ENCODE measurements around the gene CEP135. TPM values are rescaled to one million over a fixed set of nuclear protein-coding genes. Genes with fewer than 3 reads are reported as not detected.
"Not testable (repeated sequence)": the region's sequence is repeated elsewhere in the genome, so short reads cannot be mapped to it uniquely, and the experiment has no call there.

Gene CEP135
- total RNA-seq, 1 experiment from 2014 or later, result 8.0 TPM

GRCh38 chr4:56062526-56063145, 113.9 kb downstream of the CEP135 start:
- no peaks in the 10 kb centered on the region for H3K27me3 Mint-ChIP-seq (ENCODE audit: unreplicated experiment)
- no peak for TF ChIP-seq CTCF (IDR thresholded peaks at IDR 0.05; ENCODE audit: unreplicated experiment)
- no peak for DNase-seq
- H3K27ac Mint-ChIP-seq (ENCODE audit: unreplicated experiment), result no peak overlapping the region
- intact Hi-C loops (cut with micrococcal nuclease; ENCODE audit: unreplicated experiment), result no loop called here
- BruUV-seq (replicated peaks), result no TSS peak
- H3K4me1 Mint-ChIP-seq (ENCODE audit: low read depth, unreplicated experiment), result no peaks in the 10 kb centered on the region
- CTCF ChIA-PET, result no interaction called here
- H3K4me3 Mint-ChIP-seq (ENCODE audit: low read depth, unreplicated experiment), result no peak overlapping the region
- no peaks in the 10 kb centered on the region for H3K9me3 Mint-ChIP-seq (ENCODE audit: low read depth, unreplicated experiment)
- no peaks in the 10 kb centered on the region for H3K36me3 Mint-ChIP-seq (ENCODE audit: insufficient read depth, unreplicated experiment)

GRCh38 chr4:56066493-56066892, 117.7 kb downstream of the CEP135 start:
- H3K27ac Mint-ChIP-seq (ENCODE audit: unreplicated experiment), result no peak overlapping the region
- BruUV-seq (replicated peaks), result no TSS peak
- intact Hi-C loops (cut with micrococcal nuclease; ENCODE audit: unreplicated experiment), result no loop called here
- TF ChIP-seq CTCF (IDR thresholded peaks at IDR 0.05; ENCODE audit: unreplicated experiment), result no peak
- CTCF ChIA-PET, result no interaction called here
- no peaks in the 10 kb centered on the region for H3K4me1 Mint-ChIP-seq (ENCODE audit: low read depth, unreplicated experiment)
- H3K4me3 Mint-ChIP-seq (ENCODE audit: low read depth, unreplicated experiment), result no peak overlapping the region
- H3K27me3 Mint-ChIP-seq (ENCODE audit: unreplicated experiment), result no peaks in the 10 kb centered on the region
- peaks cover 6% of the 10 kb centered on the region for H3K36me3 Mint-ChIP-seq (ENCODE audit: insufficient read depth, unreplicated experiment)
- H3K9me3 Mint-ChIP-seq (ENCODE audit: low read depth, unreplicated experiment), result no peaks in the 10 kb centered on the region
- no peak for DNase-seq

- peaks cover 6% of the 10 kb centered on the region for H3K36me3 Mint-ChIP-seq (ENCODE audit: insufficient read depth, unreplicated experiment)
- CTCF ChIA-PET, result no interaction called here
Measured at GRCh38 chr4:56067826-56068225, 119.1 kb downstream of the CEP135 start.

GRCh38 chr4:56072730-56073129, 124.0 kb downstream of the CEP135 start:
- H3K4me3 Mint-ChIP-seq (ENCODE audit: low read depth, unreplicated experiment); DNase-seq; H3K9me3 Mint-ChIP-seq (ENCODE audit: low read depth, unreplicated experiment); H3K27me3 Mint-ChIP-seq (ENCODE audit: unreplicated experiment); H3K27ac Mint-ChIP-seq (ENCODE audit: unreplicated experiment); H3K4me1 Mint-ChIP-seq (ENCODE audit: low read depth, unreplicated experiment); CTCF ChIA-PET; BruUV-seq (replicated peaks); intact Hi-C loops (cut with micrococcal nuclease; ENCODE audit: unreplicated experiment); H3K36me3 Mint-ChIP-seq (ENCODE audit: insufficient read depth, unreplicated experiment): not testable (repeated sequence)

More at GRCh38 chr4:56067826-56068225, 119.1 kb downstream of the CEP135 start:
- H3K27ac Mint-ChIP-seq (ENCODE audit: unreplicated experiment), result no peak overlapping the region
- DNase-seq, result no peak
- no peaks in the 10 kb centered on the region for H3K27me3 Mint-ChIP-seq (ENCODE audit: unreplicated experiment)
- BruUV-seq (replicated peaks), result no TSS peak
- H3K9me3 Mint-ChIP-seq (ENCODE audit: low read depth, unreplicated experiment), result no peaks in the 10 kb centered on the region
- TF ChIP-seq CTCF (IDR thresholded peaks at IDR 0.05; ENCODE audit: unreplicated experiment), result no peak
- no peaks in the 10 kb centered on the region for H3K4me1 Mint-ChIP-seq (ENCODE audit: low read depth, unreplicated experiment)
- no peak overlapping the region for H3K4me3 Mint-ChIP-seq (ENCODE audit: low read depth, unreplicated experiment)
- intact Hi-C loops (cut with micrococcal nuclease; ENCODE audit: unreplicated experiment), result no loop called here

GRCh38 chr4:56077676-56078075, 128.9 kb downstream of the CEP135 start:
- intact Hi-C loops (cut with micrococcal nuclease; ENCODE audit: unreplicated experiment), result no loop called here
- Mint-ChIP-seq H3K27ac (ENCODE audit: unreplicated experiment) (no peak overlapping the region), H3K4me3 (ENCODE audit: low read depth, unreplicated experiment) (no peak overlapping the region), H3K27me3 (ENCODE audit: unreplicated experiment) (no peaks in the 10 kb centered on the region), H3K9me3 (ENCODE audit: low read depth, unreplicated experiment) (no peaks in the 10 kb centered on the region), H3K36me3 (ENCODE audit: insufficient read depth, unreplicated experiment) (no peaks in the 10 kb centered on the region), H3K4me1 (ENCODE audit: low read depth, unreplicated experiment) (no peaks in the 10 kb centered on the region)
- no peak for TF ChIP-seq CTCF (IDR thresholded peaks at IDR 0.05; ENCODE audit: unreplicated experiment)
- DNase-seq, result no peak
- no TSS peak for BruUV-seq (replicated peaks)
- CTCF ChIA-PET, result no interaction called here
